Gastrocnemius medialis (tissue), 4 donors: ENCODE measurements around the gene NOS1AP.

Source experiments
- CTCF ChIP-seq, 5 experiments: fragments of 450-650 bp in 3 of 5; fragments of 200-600 bp in 2 of 5; sonication (generic) in 2 of 5; IDR thresholded peaks in 4 of 5; conservative IDR thresholded peaks in 1 of 5; 1 replicate in 4 of 5; 2 replicates in 1 of 5; pipeline ENCODE4 v1.5.1; 2016 to 2019; ENCODE audit warnings: antibody characterized with exemption in 5 of 5, mild to moderate bottlenecking in 3 of 5, moderate library complexity in 3 of 5
- POLR2A ChIP-seq, 2 donors: fragments of 450-650 bp; IDR thresholded peaks; one replicate each; pipeline ENCODE4 v1.6.1; 2017; ENCODE audit warnings: antibody characterized with exemption in 2 of 2, mild to moderate bottlenecking in 2 of 2, moderate library complexity in 2 of 2

GRCh38 chr1:162367772-162368171, 298.3 kb downstream of the NOS1AP start:
- TF ChIP-seq CTCF (IDR thresholded peaks at IDR 0.05 in 4 of 5, conservative IDR thresholded peaks at IDR 0.05 in 1 of 5) (no peak), POLR2A (IDR thresholded peaks at IDR 0.05) (no peak)
